Activated CD4-positive, alpha-beta memory T cell treated with anti-CD3 and anti-CD28 coated beads, Interleukin-2, amount 10 ng/mL, durations not matched to agents 7 days and 5 days (primary cell): ENCODE data around the gene P4HTM. TPM values are rescaled to one million over a fixed set of nuclear protein-coding genes. Genes with fewer than 3 reads are reported as not detected.

Source experiments
- CTCF ChIA-PET: fragments of 350-600 bp; sonication (Branson Sonifier 250); formaldehyde crosslinking; loops from one replicate; lab custom pipeline; 2021; ENCODE audit warnings: antibody characterized with exemption, inconsistent platforms; lab: Charles Lee
- POLR2A ChIA-PET: fragments of 350-600 bp; sonication (Branson Sonifier 250); formaldehyde crosslinking; loops from one replicate; lab custom pipeline; 2021; ENCODE audit warnings: antibody characterized with exemption; lab: Charles Lee
- DNase-seq: peaks from one replicate; pipeline ENCODE4 v3.0.0-alpha.2; 2020
- H3K27ac Mint-ChIP-seq: one replicate; pipeline ENCODE4 v1.8.0; 2021; ENCODE audit warnings: mild to moderate bottlenecking, mixed read lengths
- H3K27me3 Mint-ChIP-seq: one replicate; pipeline ENCODE4 v1.8.0; 2021; ENCODE audit warnings: mixed read lengths
- H3K36me3 Mint-ChIP-seq: one replicate; pipeline ENCODE4 v1.8.0; 2021; ENCODE audit warnings: low read depth, mixed read lengths
- H3K4me1 Mint-ChIP-seq: one replicate; pipeline ENCODE4 v1.8.0; 2021; ENCODE audit warnings: mixed read lengths
- H3K4me3 Mint-ChIP-seq: one replicate; pipeline ENCODE4 v1.8.0; 2021; ENCODE audit warnings: mild to moderate bottlenecking, mixed read lengths
- H3K9me3 Mint-ChIP-seq: one replicate; pipeline ENCODE4 v1.8.0; 2021; ENCODE audit warnings: mixed read lengths
- total RNA-seq, 2 experiments: library from RNA; stranded (reverse); gene quantifications; one replicate each; pipeline ENCODE4 v1.2.3, GENCODE V29; 2021

P4HTM gene
- total RNA-seq: 10 to 100 TPM; 48.4 to 49.9 TPM

- ChIA-PET POLR2A (interaction anchor here (0.9 to 9.0 kb wide), 11 partner anchors 10 to 273 kb away, joined by 3 to 190 read pairs (median 4); partner anchors contain the start of genes ARIH2, DALRD3, IMPDH2 and IP6K2), CTCF (interaction anchor here (0.9 to 9.4 kb wide), 12 partner anchors 10 to 478 kb away, joined by 3 to 124 read pairs (median 4); partner anchors contain the start of genes DALRD3, IMPDH2, NDUFAF3 and QRICH1)
- DNase-seq: peak; percentile 79
- peaks cover 19% of the 10 kb centered on the region for H3K36me3 Mint-ChIP-seq
- peaks cover 45% of the 10 kb centered on the region for H3K4me1 Mint-ChIP-seq
- H3K27ac Mint-ChIP-seq: peak within 1 kb of the TSS; percentile 90
- H3K4me3 Mint-ChIP-seq: peak within 1 kb of the TSS; percentile 92
- no peaks in the 10 kb centered on the region for H3K27me3 Mint-ChIP-seq
- no peaks in the 10 kb centered on the region for H3K9me3 Mint-ChIP-seq
Observed at GRCh38 chr3:48989796-48990635, at the start of gene P4HTM. Gene P4HTM, plus strand, starts transcription at chr3:48990241. Its CDS starts 16 bp downstream, at chr3:48990257.

GRCh38 chr3:48945432-48945831, 44.6 kb upstream of the P4HTM start:
- H3K4me3 Mint-ChIP-seq: no peak overlapping the region
- CTCF ChIA-PET: interaction anchor here (1.0 kb wide), 1 partner anchor 14 kb away, joined by 3 read pairs; no protein-coding TSS in a partner anchor
- H3K27me3 Mint-ChIP-seq: no peaks in the 10 kb centered on the region
- no peak for DNase-seq
- H3K27ac Mint-ChIP-seq: peak overlapping the region; percentile 68
- peaks cover 3% of the 10 kb centered on the region for H3K9me3 Mint-ChIP-seq
- POLR2A ChIA-PET: interaction anchor here (0.8 to 1.4 kb wide), 3 partner anchors 9 to 28 kb away, joined by 3 to 6 read pairs (median 4); no protein-coding TSS in a partner anchor
- H3K36me3 Mint-ChIP-seq: peaks cover 28% of the 10 kb centered on the region
- H3K4me1 Mint-ChIP-seq: peaks cover 39% of the 10 kb centered on the region

- DNase-seq: no peak
- Mint-ChIP-seq H3K4me3 (no peak overlapping the region), H3K27me3 (no peaks in the 10 kb centered on the region), H3K36me3 (peaks cover 28% of the 10 kb centered on the region), H3K27ac (peak overlapping the region; percentile 68), H3K4me1 (peaks cover 39% of the 10 kb centered on the region), H3K9me3 (peaks cover 3% of the 10 kb centered on the region)
- ChIA-PET CTCF (interaction anchor here (1.0 kb wide), 1 partner anchor 15 kb away, joined by 3 read pairs; no protein-coding TSS in a partner anchor), POLR2A (interaction anchor here (0.8 to 1.4 kb wide), 4 partner anchors 8 to 48 kb away, joined by 3 to 6 read pairs (median 4); partner anchors contain the start of gene SLC25A20)
Observed at GRCh38 chr3:48945891-48946549, 44.0 kb upstream of the P4HTM start.

- Mint-ChIP-seq H3K36me3 (peaks cover 16% of the 10 kb centered on the region), H3K4me3 (no peak overlapping the region), H3K9me3 (no peaks in the 10 kb centered on the region), H3K4me1 (peaks cover 36% of the 10 kb centered on the region), H3K27ac (no peak overlapping the region), H3K27me3 (no peaks in the 10 kb centered on the region)
- no peak for DNase-seq
- ChIA-PET CTCF (interaction anchor here (1.7 kb wide), 1 partner anchor 51 kb away, joined by 4 read pairs; no protein-coding TSS in a partner anchor), POLR2A (no interaction called here)
Observed at GRCh38 chr3:48949376-48949717, 40.7 kb upstream of the P4HTM start.

- H3K4me1 Mint-ChIP-seq: peaks cover 29% of the 10 kb centered on the region
Observed at GRCh38 chr3:48950051-48950450, 40.0 kb upstream of the P4HTM start.

GRCh38 chr3:48951764-48952163, 38.3 kb upstream of the P4HTM start:
- peaks cover 13% of the 10 kb centered on the region for H3K36me3 Mint-ChIP-seq
- no peaks in the 10 kb centered on the region for H3K27me3 Mint-ChIP-seq
- H3K9me3 Mint-ChIP-seq: no peaks in the 10 kb centered on the region
- POLR2A ChIA-PET: interaction anchor here (0.8 to 2.4 kb wide), 3 partner anchors 15 to 53 kb away, joined by 3 to 6 read pairs (median 4); partner anchors contain the start of genes ARIH2 and SLC25A20
- DNase-seq: no peak
- H3K4me3 Mint-ChIP-seq: no peak overlapping the region
- CTCF ChIA-PET: interaction anchor here (0.6 to 1.9 kb wide), 12 partner anchors 8 to 209 kb away, joined by 3 to 7 read pairs (median 3); partner anchors contain the start of gene WDR6
- no peak overlapping the region for H3K27ac Mint-ChIP-seq
- H3K4me1 Mint-ChIP-seq: peaks cover 15% of the 10 kb centered on the region

More at GRCh38 chr3:48950051-48950450, 40.0 kb upstream of the P4HTM start:
- Mint-ChIP-seq H3K9me3 (no peaks in the 10 kb centered on the region), H3K27me3 (no peaks in the 10 kb centered on the region), H3K27ac (no peak overlapping the region), H3K36me3 (peaks cover 14% of the 10 kb centered on the region), H3K4me3 (no peak overlapping the region)
- ChIA-PET POLR2A (interaction anchor here (1.1 to 2.4 kb wide), 3 partner anchors 16 to 31 kb away, joined by 3 to 6 read pairs (median 3); partner anchors contain the start of gene ARIH2), CTCF (interaction anchor here (0.5 to 1.9 kb wide), 4 partner anchors 11 to 52 kb away, joined by 3 to 5 read pairs (median 4); no protein-coding TSS in a partner anchor)
- no peak for DNase-seq

GRCh38 chr3:48952510-48953118, 37.4 kb upstream of the P4HTM start:
- peak overlapping the region; percentile 5 for H3K27ac Mint-ChIP-seq
- H3K4me1 Mint-ChIP-seq: peaks cover 15% of the 10 kb centered on the region
- peaks cover 19% of the 10 kb centered on the region for H3K36me3 Mint-ChIP-seq
- CTCF ChIA-PET: interaction anchor here (0.6 to 1.4 kb wide), 10 partner anchors 9 to 210 kb away, joined by 3 to 7 read pairs (median 3); partner anchors contain the start of gene WDR6
- no peaks in the 10 kb centered on the region for H3K9me3 Mint-ChIP-seq
- DNase-seq: peak; percentile 54
- POLR2A ChIA-PET: interaction anchor here (0.8 to 2.4 kb wide), 2 partner anchors 14 to 33 kb away, joined by 4 to 6 read pairs; no protein-coding TSS in a partner anchor
- H3K4me3 Mint-ChIP-seq: no peak overlapping the region
- no peaks in the 10 kb centered on the region for H3K27me3 Mint-ChIP-seq

GRCh38 chr3:48957006-48957705, 32.9 kb upstream of the P4HTM start:
- ChIA-PET POLR2A (interaction anchor here (0.8 to 0.9 kb wide), 2 partner anchors 38 to 137 kb away, joined by 3 read pairs; partner anchors contain the start of genes ARIH2 and QRICH1), CTCF (interaction anchor here (0.6 kb wide), 1 partner anchor 35 kb away, joined by 3 read pairs; no protein-coding TSS in a partner anchor)
- H3K4me1 Mint-ChIP-seq: peaks cover 5% of the 10 kb centered on the region
- H3K36me3 Mint-ChIP-seq: peaks cover 26% of the 10 kb centered on the region
- no peak overlapping the region for H3K4me3 Mint-ChIP-seq
- H3K9me3 Mint-ChIP-seq: no peaks in the 10 kb centered on the region
- no peak for DNase-seq
- H3K27me3 Mint-ChIP-seq: no peaks in the 10 kb centered on the region
- no peak overlapping the region for H3K27ac Mint-ChIP-seq

- DNase-seq: no peak
- Mint-ChIP-seq H3K27ac (no peak overlapping the region), H3K36me3 (peaks cover 26% of the 10 kb centered on the region), H3K4me3 (no peak overlapping the region), H3K27me3 (no peaks in the 10 kb centered on the region), H3K4me1 (peaks cover 4% of the 10 kb centered on the region), H3K9me3 (no peaks in the 10 kb centered on the region)
- POLR2A ChIA-PET: no interaction called here
- CTCF ChIA-PET: interaction anchor here (0.5 to 2.2 kb wide), 4 partner anchors 11 to 986 kb away, joined by 3 to 7 read pairs (median 4); no protein-coding TSS in a partner anchor
Observed at GRCh38 chr3:48960841-48961413, 29.1 kb upstream of the P4HTM start.

GRCh38 chr3:48962340-48962739, 27.7 kb upstream of the P4HTM start:
- H3K27me3 Mint-ChIP-seq: no peaks in the 10 kb centered on the region
- H3K27ac Mint-ChIP-seq: peak overlapping the region; percentile 47
- peaks cover 18% of the 10 kb centered on the region for H3K4me1 Mint-ChIP-seq
- ChIA-PET CTCF (no interaction called here), POLR2A (no interaction called here)
- H3K4me3 Mint-ChIP-seq: no peak overlapping the region
- no peak for DNase-seq
- H3K9me3 Mint-ChIP-seq: no peaks in the 10 kb centered on the region
- H3K36me3 Mint-ChIP-seq: peaks cover 31% of the 10 kb centered on the region

GRCh38 chr3:48962939-48963338, 27.1 kb upstream of the P4HTM start:
- H3K4me3 Mint-ChIP-seq: no peak overlapping the region
- H3K36me3 Mint-ChIP-seq: peaks cover 29% of the 10 kb centered on the region
- CTCF ChIA-PET: no interaction called here
- POLR2A ChIA-PET: no interaction called here
- H3K4me1 Mint-ChIP-seq: peaks cover 19% of the 10 kb centered on the region
- no peaks in the 10 kb centered on the region for H3K9me3 Mint-ChIP-seq
- no peak overlapping the region for H3K27ac Mint-ChIP-seq
- DNase-seq: no peak
- H3K27me3 Mint-ChIP-seq: no peaks in the 10 kb centered on the region
